GM23338 (cell line): ENCODE data around the gene PNPO. TPM values are rescaled to one million over a fixed set of nuclear protein-coding genes. Genes with fewer than 3 reads are reported as not detected.

Source experiments
- ATAC-seq: fragments of 200-7000 bp; cut with Tn5 transposase; 3 replicates; pipeline ENCODE4 v1.9.1; 2020
- DNase-seq: peaks from one replicate; pipeline ENCODE4 v3.0.0-alpha.2; 2015; ENCODE audit warnings: low spot score
- H2AFZ ChIP-seq: fragments of 200-600 bp; sonication (generic); 2 replicates; pipeline ENCODE4 v1.8.0; 2016; ENCODE audit warnings: antibody characterized with exemption, mild to moderate bottlenecking, moderate library complexity
- H3F3A ChIP-seq: fragments of 200-600 bp; sonication (generic); replicated peaks from 2 replicates; pipeline ENCODE4 v1.8.0; 2017; ENCODE audit warnings: antibody characterized with exemption, mixed run types, low read depth
- H3K27ac ChIP-seq: fragments of 200-600 bp; sonication (generic); 2 replicates; pipeline ENCODE4 v1.6.1; 2016; ENCODE audit warnings: low read depth
- H3K27me3 ChIP-seq: fragments of 200-600 bp; sonication (generic); 2 replicates; pipeline ENCODE4 v1.8.0; 2016; ENCODE audit warnings: mild to moderate bottlenecking, mixed run types, moderate library complexity; ENCODE audit not compliant: insufficient read depth
- H3K36me3 ChIP-seq: fragments of 200-600 bp; sonication (generic); 2 replicates; pipeline ENCODE4 v1.8.0; 2016; ENCODE audit warnings: mild to moderate bottlenecking; ENCODE audit not compliant: insufficient read depth
- H3K4me1 ChIP-seq: fragments of 200-600 bp; sonication (generic); 2 replicates; pipeline ENCODE4 v1.8.0; 2016; ENCODE audit warnings: mild to moderate bottlenecking, moderate library complexity; ENCODE audit not compliant: insufficient read depth
- H3K4me2 ChIP-seq: fragments of 200-600 bp; sonication (generic); 2 replicates; pipeline ENCODE4 v1.7.1; 2017; ENCODE audit warnings: mixed run types
- H3K4me3 ChIP-seq: fragments of 200-600 bp; sonication (generic); 2 replicates; pipeline ENCODE4 v1.6.1; 2016; ENCODE audit warnings: mixed run types
- H3K79me2 ChIP-seq: fragments of 200-600 bp; sonication (generic); replicated peaks from 2 replicates; pipeline ENCODE4 v1.8.0; 2017; ENCODE audit warnings: mild to moderate bottlenecking; ENCODE audit not compliant: insufficient read depth
- H3K9me2 ChIP-seq: fragments of 200-600 bp; sonication (generic); 2 replicates; pipeline ENCODE4 v1.8.0; 2017; ENCODE audit not compliant: insufficient read depth
- H4K20me1 ChIP-seq: fragments of 200-600 bp; sonication (generic); replicated peaks from 2 replicates; pipeline ENCODE4 v1.8.0; 2017; ENCODE audit warnings: mild to moderate bottlenecking; ENCODE audit not compliant: insufficient read depth
- H3K27ac Mint-ChIP-seq: 2 replicates; pipeline ENCODE4 v1.8.0; 2020; ENCODE audit warnings: inconsistent platforms, mild to moderate bottlenecking, moderate library complexity, mixed read lengths
- H3K27me3 Mint-ChIP-seq: 3 replicates; pipeline ENCODE4 v1.8.0; 2022; ENCODE audit warnings: low read depth, mild to moderate bottlenecking, moderate library complexity, mixed read lengths, inconsistent platforms; ENCODE audit not compliant: insufficient read depth, poor library complexity
- H3K36me3 Mint-ChIP-seq: 3 replicates; pipeline ENCODE4 v1.8.0; 2021; ENCODE audit warnings: low read depth, mild to moderate bottlenecking, inconsistent platforms, moderate library complexity, mixed read lengths
- H3K4me1 Mint-ChIP-seq: 3 replicates; pipeline ENCODE4 v1.8.0; 2020; ENCODE audit warnings: mild to moderate bottlenecking, inconsistent platforms, mixed read lengths
- H3K4me3 Mint-ChIP-seq: 3 replicates; pipeline ENCODE4 v1.8.0; 2021; ENCODE audit warnings: moderate library complexity, mild to moderate bottlenecking, inconsistent platforms, mixed read lengths
- H3K9me3 Mint-ChIP-seq: 3 replicates; pipeline ENCODE4 v1.8.0; 2020; ENCODE audit warnings: moderate library complexity, mild to moderate bottlenecking, inconsistent platforms, mixed read lengths
- CREB1 ChIP-seq: fragments of 250-450 bp; sonication (Bioruptor Pico); IDR thresholded peaks from 2 replicates; pipeline ENCODE4 v1.5.0; 2020; ENCODE audit warnings: low read depth, mild to moderate bottlenecking, moderate library complexity
- EZH2 ChIP-seq: fragments of 200-600 bp; sonication (generic); IDR thresholded peaks from one replicate; pipeline ENCODE4 v1.8.0; 2017; ENCODE audit warnings: antibody characterized with exemption, mild to moderate bottlenecking, low read depth; ENCODE audit not compliant: unreplicated experiment
- EZH2phosphoT487 ChIP-seq: fragments of 200-600 bp; sonication (generic); IDR thresholded peaks from one replicate; pipeline ENCODE4 v1.8.1; 2018; ENCODE audit warnings: antibody characterized with exemption; ENCODE audit not compliant: unreplicated experiment
- JUNB ChIP-seq: IDR thresholded peaks from one replicate; pipeline ENCODE4 v1.6.1; 2016; ENCODE audit warnings: antibody characterized with exemption; ENCODE audit not compliant: unreplicated experiment
- STAT1 ChIP-seq: IDR thresholded peaks from one replicate; pipeline ENCODE4 v1.6.1; 2016; ENCODE audit warnings: antibody characterized with exemption; ENCODE audit not compliant: unreplicated experiment
- ZNF331 ChIP-seq: fragments of 250-450 bp; sonication (Bioruptor Pico); IDR thresholded peaks from 2 replicates; pipeline ENCODE4 v1.5.0; 2020; ENCODE audit warnings: low read depth, mild to moderate bottlenecking, moderate library complexity
- polyA plus RNA-seq: library from polyadenylated mRNA; unstranded; fragments of >200 nt; fragmentation: Nextera tagmentation; extraction: Ambion mirVana; gene quantifications from 2 replicates; pipeline ENCODE4 v1.2.1, GENCODE V29; 2016
- total RNA-seq: library from RNA; depleted of rRNA; stranded (reverse); fragments of >200 nt; shearing (Covaris generic); gene quantifications from 2 replicates; pipeline ENCODE4 v1.2.3, GENCODE V29; 2014
- TF ChIP-seq, protein P1 (sequence below): fragments of 250-450 bp; sonication (Bioruptor Pico); IDR thresholded peaks from 2 replicates; pipeline ENCODE4 v1.5.0; 2020; ENCODE audit warnings: mild to moderate bottlenecking, moderate library complexity
- TF ChIP-seq, protein P2 (sequence below), 2 experiments: fragments of 200-600 bp in 1 of 2; sonication (generic) in 1 of 2; conservative IDR thresholded peaks; 2 replicates each; pipeline versions ENCODE4 v1.5.1 to v1.6.1; 2016 to 2017; ENCODE audit warnings: antibody characterized with exemption in 2 of 2, low read depth in 2 of 2, mild to moderate bottlenecking in 2 of 2, moderate library complexity in 1 of 2
- TF ChIP-seq, protein P3 (sequence below): IDR thresholded peaks from 2 replicates; pipeline ENCODE4 v1.6.1; 2016; ENCODE audit warnings: antibody characterized with exemption

PNPO gene
- total and polyA plus RNA-seq, 2 experiments from 2014 or later, result 5.0 to 12.7 TPM

DNA sequence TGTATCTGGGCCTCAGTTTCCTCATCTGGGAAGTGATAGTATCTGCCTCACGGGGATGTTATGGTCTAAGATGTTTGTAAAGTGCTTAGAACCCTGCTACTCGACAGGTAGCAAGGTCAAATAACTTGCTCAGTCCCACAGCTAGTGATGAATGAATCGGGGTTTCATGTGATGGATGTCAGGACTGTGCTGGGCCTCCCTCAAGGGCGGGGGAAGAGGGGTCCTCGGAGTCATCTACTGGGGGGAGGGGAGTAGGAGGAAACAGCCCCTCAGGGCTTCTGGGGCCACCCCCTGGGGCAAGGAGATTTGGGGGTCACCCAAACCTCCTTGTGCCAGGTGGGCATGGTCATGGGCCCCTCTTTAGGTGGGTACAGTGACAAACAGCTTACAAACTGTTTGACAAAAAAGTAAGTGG, 732 bp downstream of the PNPO start:
- Mint-ChIP-seq H3K4me1 (peaks cover 12% of the 10 kb centered on the region), H3K27ac (no peak overlapping the region), H3K9me3 (peaks cover 13% of the 10 kb centered on the region; the same call in 2 of the 3 replicates), H3K36me3 (peaks cover 12% of the 10 kb centered on the region; the same call in 2 of the 3 replicates), H3K27me3 (peaks cover 34% of the 10 kb centered on the region), H3K4me3 (peak overlapping the region; percentile 81)
- H3K4me1 ChIP-seq, result peaks cover 9% of the 10 kb centered on the region; the same call in 1 of the 2 replicates
- DNase-seq (peak; percentile 21), ATAC-seq (peak; percentile 15)
- H4K20me1 ChIP-seq, result no peaks in the 10 kb centered on the region
- no peak for TF ChIP-seq EZH2
- TF ChIP-seq, protein P1, sequence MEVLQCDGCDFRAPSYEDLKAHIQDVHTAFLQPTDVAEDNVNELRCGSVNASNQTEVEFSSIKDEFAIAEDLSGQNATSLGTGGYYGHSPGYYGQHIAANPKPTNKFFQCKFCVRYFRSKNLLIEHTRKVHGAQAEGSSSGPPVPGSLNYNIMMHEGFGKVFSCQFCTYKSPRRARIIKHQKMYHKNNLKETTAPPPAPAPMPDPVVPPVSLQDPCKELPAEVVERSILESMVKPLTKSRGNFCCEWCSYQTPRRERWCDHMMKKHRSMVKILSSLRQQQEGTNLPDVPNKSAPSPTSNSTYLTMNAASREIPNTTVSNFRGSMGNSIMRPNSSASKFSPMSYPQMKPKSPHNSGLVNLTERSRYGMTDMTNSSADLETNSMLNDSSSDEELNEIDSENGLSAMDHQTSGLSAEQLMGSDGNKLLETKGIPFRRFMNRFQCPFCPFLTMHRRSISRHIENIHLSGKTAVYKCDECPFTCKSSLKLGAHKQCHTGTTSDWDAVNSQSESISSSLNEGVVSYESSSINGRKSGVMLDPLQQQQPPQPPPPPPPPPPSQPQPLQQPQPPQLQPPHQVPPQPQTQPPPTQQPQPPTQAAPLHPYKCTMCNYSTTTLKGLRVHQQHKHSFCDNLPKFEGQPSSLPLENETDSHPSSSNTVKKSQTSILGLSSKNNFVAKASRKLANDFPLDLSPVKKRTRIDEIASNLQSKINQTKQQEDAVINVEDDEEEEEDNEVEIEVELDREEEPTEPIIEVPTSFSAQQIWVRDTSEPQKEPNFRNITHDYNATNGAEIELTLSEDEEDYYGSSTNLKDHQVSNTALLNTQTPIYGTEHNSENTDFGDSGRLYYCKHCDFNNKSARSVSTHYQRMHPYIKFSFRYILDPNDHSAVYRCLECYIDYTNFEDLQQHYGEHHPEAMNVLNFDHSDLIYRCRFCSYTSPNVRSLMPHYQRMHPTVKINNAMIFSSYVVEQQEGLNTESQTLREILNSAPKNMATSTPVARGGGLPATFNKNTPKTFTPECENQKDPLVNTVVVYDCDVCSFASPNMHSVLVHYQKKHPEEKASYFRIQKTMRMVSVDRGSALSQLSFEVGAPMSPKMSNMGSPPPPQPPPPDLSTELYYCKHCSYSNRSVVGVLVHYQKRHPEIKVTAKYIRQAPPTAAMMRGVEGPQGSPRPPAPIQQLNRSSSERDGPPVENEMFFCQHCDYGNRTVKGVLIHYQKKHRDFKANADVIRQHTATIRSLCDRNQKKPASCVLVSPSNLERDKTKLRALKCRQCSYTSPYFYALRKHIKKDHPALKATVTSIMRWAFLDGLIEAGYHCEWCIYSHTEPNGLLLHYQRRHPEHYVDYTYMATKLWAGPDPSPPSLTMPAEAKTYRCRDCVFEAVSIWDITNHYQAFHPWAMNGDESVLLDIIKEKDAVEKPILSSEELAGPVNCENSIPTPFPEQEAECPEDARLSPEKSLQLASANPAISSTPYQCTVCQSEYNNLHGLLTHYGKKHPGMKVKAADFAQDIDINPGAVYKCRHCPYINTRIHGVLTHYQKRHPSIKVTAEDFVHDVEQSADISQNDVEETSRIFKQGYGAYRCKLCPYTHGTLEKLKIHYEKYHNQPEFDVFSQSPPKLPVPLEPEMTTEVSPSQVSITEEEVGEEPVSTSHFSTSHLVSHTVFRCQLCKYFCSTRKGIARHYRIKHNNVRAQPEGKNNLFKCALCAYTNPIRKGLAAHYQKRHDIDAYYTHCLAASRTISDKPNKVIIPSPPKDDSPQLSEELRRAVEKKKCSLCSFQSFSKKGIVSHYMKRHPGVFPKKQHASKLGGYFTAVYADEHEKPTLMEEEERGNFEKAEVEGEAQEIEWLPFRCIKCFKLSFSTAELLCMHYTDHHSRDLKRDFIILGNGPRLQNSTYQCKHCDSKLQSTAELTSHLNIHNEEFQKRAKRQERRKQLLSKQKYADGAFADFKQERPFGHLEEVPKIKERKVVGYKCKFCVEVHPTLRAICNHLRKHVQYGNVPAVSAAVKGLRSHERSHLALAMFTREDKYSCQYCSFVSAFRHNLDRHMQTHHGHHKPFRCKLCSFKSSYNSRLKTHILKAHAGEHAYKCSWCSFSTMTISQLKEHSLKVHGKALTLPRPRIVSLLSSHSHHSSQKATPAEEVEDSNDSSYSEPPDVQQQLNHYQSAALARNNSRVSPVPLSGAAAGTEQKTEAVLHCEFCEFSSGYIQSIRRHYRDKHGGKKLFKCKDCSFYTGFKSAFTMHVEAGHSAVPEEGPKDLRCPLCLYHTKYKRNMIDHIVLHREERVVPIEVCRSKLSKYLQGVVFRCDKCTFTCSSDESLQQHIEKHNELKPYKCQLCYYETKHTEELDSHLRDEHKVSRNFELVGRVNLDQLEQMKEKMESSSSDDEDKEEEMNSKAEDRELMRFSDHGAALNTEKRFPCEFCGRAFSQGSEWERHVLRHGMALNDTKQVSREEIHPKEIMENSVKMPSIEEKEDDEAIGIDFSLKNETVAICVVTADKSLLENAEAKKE (CRISPR knock-in tag), result no peak
- no peak for TF ChIP-seq ZNF331 (CRISPR knock-in tag)
- TF ChIP-seq CREB1 (CRISPR knock-in tag), result no peak
- TF ChIP-seq EZH2phosphoT487, result no peak
- TF ChIP-seq, protein P2, sequence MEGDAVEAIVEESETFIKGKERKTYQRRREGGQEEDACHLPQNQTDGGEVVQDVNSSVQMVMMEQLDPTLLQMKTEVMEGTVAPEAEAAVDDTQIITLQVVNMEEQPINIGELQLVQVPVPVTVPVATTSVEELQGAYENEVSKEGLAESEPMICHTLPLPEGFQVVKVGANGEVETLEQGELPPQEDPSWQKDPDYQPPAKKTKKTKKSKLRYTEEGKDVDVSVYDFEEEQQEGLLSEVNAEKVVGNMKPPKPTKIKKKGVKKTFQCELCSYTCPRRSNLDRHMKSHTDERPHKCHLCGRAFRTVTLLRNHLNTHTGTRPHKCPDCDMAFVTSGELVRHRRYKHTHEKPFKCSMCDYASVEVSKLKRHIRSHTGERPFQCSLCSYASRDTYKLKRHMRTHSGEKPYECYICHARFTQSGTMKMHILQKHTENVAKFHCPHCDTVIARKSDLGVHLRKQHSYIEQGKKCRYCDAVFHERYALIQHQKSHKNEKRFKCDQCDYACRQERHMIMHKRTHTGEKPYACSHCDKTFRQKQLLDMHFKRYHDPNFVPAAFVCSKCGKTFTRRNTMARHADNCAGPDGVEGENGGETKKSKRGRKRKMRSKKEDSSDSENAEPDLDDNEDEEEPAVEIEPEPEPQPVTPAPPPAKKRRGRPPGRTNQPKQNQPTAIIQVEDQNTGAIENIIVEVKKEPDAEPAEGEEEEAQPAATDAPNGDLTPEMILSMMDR (conservative IDR thresholded peaks at IDR 0.05; ENCODE audit: low read depth in 2 of 2), result no peak
- no peak for TF ChIP-seq JUNB
- TF ChIP-seq STAT1, result no peak
- TF ChIP-seq, protein P3, sequence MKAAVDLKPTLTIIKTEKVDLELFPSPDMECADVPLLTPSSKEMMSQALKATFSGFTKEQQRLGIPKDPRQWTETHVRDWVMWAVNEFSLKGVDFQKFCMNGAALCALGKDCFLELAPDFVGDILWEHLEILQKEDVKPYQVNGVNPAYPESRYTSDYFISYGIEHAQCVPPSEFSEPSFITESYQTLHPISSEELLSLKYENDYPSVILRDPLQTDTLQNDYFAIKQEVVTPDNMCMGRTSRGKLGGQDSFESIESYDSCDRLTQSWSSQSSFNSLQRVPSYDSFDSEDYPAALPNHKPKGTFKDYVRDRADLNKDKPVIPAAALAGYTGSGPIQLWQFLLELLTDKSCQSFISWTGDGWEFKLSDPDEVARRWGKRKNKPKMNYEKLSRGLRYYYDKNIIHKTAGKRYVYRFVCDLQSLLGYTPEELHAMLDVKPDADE, result no peak
- peak overlapping the region; percentile 93 for H3K4me2 ChIP-seq
- peaks cover 4% of the 10 kb centered on the region; the same call in 1 of the 2 replicates for H3K9me2 ChIP-seq
- no peaks in the 10 kb centered on the region for H3F3A ChIP-seq
- H3K4me3 ChIP-seq, result peak overlapping the region; percentile 56
- H3K27me3 ChIP-seq, result peaks cover 18% of the 10 kb centered on the region
- H3K36me3 ChIP-seq, result no peaks in the 10 kb centered on the region
- peak overlapping the region; percentile 63 for H2AFZ ChIP-seq
- H3K79me2 ChIP-seq, result no peaks in the 10 kb centered on the region
- no peak overlapping the region for H3K27ac ChIP-seq
